Measurements from ENCODE around the gene POLR3B.

GRCh38 chr12:106341086-106341877 lies 16.3 kb upstream of the POLR3B start:
- TF ChIP-seq KDM5A (IDR thresholded peaks at IDR 0.05; ENCODE audit: low read length) (no peak), POLR2AphosphoS5 (IDR thresholded peaks at IDR 0.05; ENCODE audit: low read depth, low read length) (no peak), CTCF (IDR thresholded peaks at IDR 0.05; ENCODE audit: control extremely low read depth in 1 of 3, insufficient read depth in 1 of 3, low read depth in 1 of 3, low read length in 3 of 3) (no peak), ASH2L (IDR thresholded peaks at IDR 0.05; ENCODE audit: low read length) (no peak), TAF1 (IDR thresholded peaks at IDR 0.05; ENCODE audit: low read depth, low read length) (no peak), ATF3 (IDR thresholded peaks at IDR 0.05; ENCODE audit: insufficient read depth, low read depth, low read length) (no peak), EP300 (IDR thresholded peaks at IDR 0.05; ENCODE audit: borderline replicate concordance in 1 of 2, low read depth in 2 of 2, low read length in 2 of 2) (no peak), RBBP5 (IDR thresholded peaks at IDR 0.05; ENCODE audit: borderline replicate concordance, low read depth, low read length) (no peak)

All from H1 (cell line).